Measurements from ENCODE around the gene DICER1. TPM values are rescaled to one million over a fixed set of nuclear protein-coding genes. Genes with fewer than 3 reads are reported as not detected.

DICER1 gene
- total and polyA plus RNA-seq, 2 experiments from 2014 or later, result 21.4 to 59.2 TPM

GRCh38 chr14:95062220-95062619, 95.1 kb downstream of the DICER1 start:
- Histone ChIP-seq H3K27ac (ENCODE audit: low read depth) (no peak overlapping the region), H3K36me3 (ENCODE audit: insufficient read depth) (no peaks in the 10 kb centered on the region), H2AFZ (no peak overlapping the region), H3K9me2 (ENCODE audit: insufficient read depth) (peaks cover 12% of the 10 kb centered on the region; the same call in 1 of the 2 replicates), H3K4me1 (ENCODE audit: insufficient read depth) (no peaks in the 10 kb centered on the region), H3K79me2 (replicated peaks; ENCODE audit: insufficient read depth) (no peaks in the 10 kb centered on the region), H4K20me1 (replicated peaks; ENCODE audit: insufficient read depth) (no peaks in the 10 kb centered on the region), H3K4me3 (no peak overlapping the region), H3K4me2 (no peak overlapping the region), H3F3A (replicated peaks; ENCODE audit: low read depth) (no peaks in the 10 kb centered on the region), H3K27me3 (ENCODE audit: insufficient read depth) (no peaks in the 10 kb centered on the region)
- no peak for TF ChIP-seq NANOG (IDR thresholded peaks at IDR 0.05; ENCODE audit: borderline replicate concordance)
- no peak for TF ChIP-seq STAT1 (IDR thresholded peaks at IDR 0.05; ENCODE audit: unreplicated experiment)
- TF ChIP-seq EZH2 (IDR thresholded peaks at IDR 0.05; ENCODE audit: low read depth, unreplicated experiment), result no peak
- TF ChIP-seq EZH2phosphoT487 (IDR thresholded peaks at IDR 0.05; ENCODE audit: unreplicated experiment), result no peak
- no peak for TF ChIP-seq CREB1 (CRISPR knock-in tag; IDR thresholded peaks at IDR 0.05; ENCODE audit: low read depth)
- TF ChIP-seq JUNB (IDR thresholded peaks at IDR 0.05; ENCODE audit: unreplicated experiment), result no peak
- no peak for TF ChIP-seq REST (IDR thresholded peaks at IDR 0.05; ENCODE audit: unreplicated experiment)
- TF ChIP-seq CTCF (conservative IDR thresholded peaks at IDR 0.05; ENCODE audit: low read depth in 2 of 2), result no peak
- TF ChIP-seq ZNF462 (CRISPR knock-in tag; IDR thresholded peaks at IDR 0.05), result no peak
- no peak for TF ChIP-seq ZNF114 (CRISPR knock-in tag; IDR thresholded peaks at IDR 0.05)
- TF ChIP-seq ZNF331 (CRISPR knock-in tag; IDR thresholded peaks at IDR 0.05; ENCODE audit: low read depth), result no peak
- no peaks in the 10 kb centered on the region for H3K36me3 Mint-ChIP-seq (ENCODE audit: low read depth)
- H3K27ac Mint-ChIP-seq, result no peak overlapping the region
- DNase-seq (ENCODE audit: low spot score), result no peak
- no peaks in the 10 kb centered on the region for H3K9me3 Mint-ChIP-seq
- no peak overlapping the region for H3K4me3 Mint-ChIP-seq
- H3K27me3 Mint-ChIP-seq (ENCODE audit: insufficient read depth, low read depth, poor library complexity), result peaks cover 10% of the 10 kb centered on the region
- H3K4me1 Mint-ChIP-seq, result no peaks in the 10 kb centered on the region; the same call in 2 of the 3 replicates
- ATAC-seq, result no peak
